Stimulated activated naive B cell treated with anti-CD40 and anti-IgM and Interleukin-4, amounts not matched to agents 10 μg/mL and 1 μg/mL and 100 μg/mL, for 72 hours (primary cell): ENCODE measurements around the gene MXD3.
A peak's percentile ranks its signal among the peaks of the same experiment; 100 is the strongest.
"Not testable (repeated sequence)": the region's sequence is repeated elsewhere in the genome, so short reads cannot be mapped to it uniquely, and the experiment has no call there.

Experiments
- ATAC-seq, 2 donors: fragments of 150-1000 bp; cut with Tn5 transposase; replicated peaks; 2 replicates each; pipeline ENCODE4 v1.10.0; 2021; ENCODE audit warnings: moderate library complexity in 1 of 2
- DNase-seq: peaks from one replicate; pipeline ENCODE4 v3.0.0; 2021
- H3K27ac Mint-ChIP-seq: one replicate; pipeline ENCODE4 v1.8.0; 2022; ENCODE audit warnings: mild to moderate bottlenecking, mixed read lengths
- H3K27me3 Mint-ChIP-seq, 2 donors: one replicate each; pipeline ENCODE4 v1.8.0; 2022; ENCODE audit warnings: mixed read lengths in 2 of 2
- H3K36me3 Mint-ChIP-seq, 2 donors: one replicate each; pipeline ENCODE4 v1.8.0; 2022; ENCODE audit warnings: mixed read lengths in 2 of 2, mild to moderate bottlenecking in 1 of 2
- H3K4me1 Mint-ChIP-seq, 2 donors: one replicate each; pipeline ENCODE4 v1.8.0; 2022; ENCODE audit warnings: mixed read lengths in 2 of 2, mild to moderate bottlenecking in 1 of 2
- H3K4me3 Mint-ChIP-seq, 2 donors: one replicate each; pipeline ENCODE4 v1.8.0; 2022; ENCODE audit warnings: mild to moderate bottlenecking in 2 of 2, mixed read lengths in 2 of 2, moderate library complexity in 1 of 2
- H3K9me3 Mint-ChIP-seq, 2 donors: one replicate each; pipeline ENCODE4 v1.8.0; 2022; ENCODE audit warnings: mixed read lengths in 2 of 2, mild to moderate bottlenecking in 1 of 2

The MXD3 gene

GRCh38 chr5:177351392-177352329 lies 40.0 kb upstream of the MXD3 start, which contains the start of gene LMAN2:
Gene LMAN2 (minus strand): TSS chr5:177351668. CDS start chr5:177351647, 21 bp downstream.
- Mint-ChIP-seq H3K27me3 (no peaks in the 10 kb centered on the region), H3K9me3 (no peaks in the 10 kb centered on the region), H3K27ac (peak within 1 kb of the TSS; percentile 100), H3K36me3 (peaks cover 10 to 15% of the 10 kb centered on the region in 2 donors), H3K4me3 (peak within 1 kb of the TSS; percentile 92 to 97), H3K4me1 (peaks cover 29 to 69% of the 10 kb centered on the region in 2 donors)
- DNase-seq (peak; percentile 92), ATAC-seq (peak; percentile 98)

- Mint-ChIP-seq H3K4me3 (peak overlapping the region; percentile 92 to 97), H3K36me3 (peaks cover 10 to 19% of the 10 kb centered on the region in 2 donors), H3K4me1 (peaks cover 26 to 63% of the 10 kb centered on the region in 2 donors), H3K27ac (peak overlapping the region; percentile 100), H3K27me3 (no peaks in the 10 kb centered on the region), H3K9me3 (no peaks in the 10 kb centered on the region)
- ATAC-seq = no peak
- DNase-seq = no peak
Measured at GRCh38 chr5:177350776-177351391, 39.2 kb upstream of the MXD3 start.

GRCh38 chr5:177349762-177350161 lies 38.1 kb upstream of the MXD3 start:
- DNase-seq = no peak
- H3K36me3 Mint-ChIP-seq = peaks cover 10 to 20% of the 10 kb centered on the region in 2 donors
- no peak for ATAC-seq
- peak overlapping the region; percentile 80 to 92 for H3K4me3 Mint-ChIP-seq
- no peaks in the 10 kb centered on the region for H3K27me3 Mint-ChIP-seq
- no peaks in the 10 kb centered on the region for H3K9me3 Mint-ChIP-seq
- peak overlapping the region; percentile 49 for H3K27ac Mint-ChIP-seq
- H3K4me1 Mint-ChIP-seq = peaks cover 20 to 56% of the 10 kb centered on the region in 2 donors

GRCh38 chr5:177349362-177349647 lies 37.6 kb upstream of the MXD3 start:
- no peak overlapping the region for H3K27ac Mint-ChIP-seq
- peaks cover 17 to 51% of the 10 kb centered on the region in 2 donors for H3K4me1 Mint-ChIP-seq
- no peak for ATAC-seq
- no peaks in the 10 kb centered on the region for H3K27me3 Mint-ChIP-seq
- H3K4me3 Mint-ChIP-seq = peak overlapping the region; percentile 54 to 80
- DNase-seq = no peak
- H3K36me3 Mint-ChIP-seq = peaks cover 13 to 22% of the 10 kb centered on the region in 2 donors
- no peaks in the 10 kb centered on the region for H3K9me3 Mint-ChIP-seq

- Mint-ChIP-seq H3K4me3 (no peak overlapping the region), H3K36me3 (peaks cover 17 to 28% of the 10 kb centered on the region in 2 donors), H3K4me1 (peaks cover 18 to 44% of the 10 kb centered on the region in 2 donors), H3K27ac (no peak overlapping the region), H3K9me3 (no peaks in the 10 kb centered on the region), H3K27me3 (no peaks in the 10 kb centered on the region)
- ATAC-seq (no peak), DNase-seq (no peak)
Measured at GRCh38 chr5:177347699-177348098, 36.0 kb upstream of the MXD3 start.

GRCh38 chr5:177346820-177347219 lies 35.1 kb upstream of the MXD3 start:
- no peak overlapping the region for H3K27ac Mint-ChIP-seq
- no peaks in the 10 kb centered on the region for H3K9me3 Mint-ChIP-seq
- no peaks in the 10 kb centered on the region for H3K27me3 Mint-ChIP-seq
- no peak for ATAC-seq
- H3K36me3 Mint-ChIP-seq = peaks cover 17 to 28% of the 10 kb centered on the region in 2 donors
- H3K4me3 Mint-ChIP-seq = no peak overlapping the region
- H3K4me1 Mint-ChIP-seq = peaks cover 18 to 36% of the 10 kb centered on the region in 2 donors
- no peak for DNase-seq

GRCh38 chr5:177344891-177345290 lies 33.2 kb upstream of the MXD3 start:
- Mint-ChIP-seq H3K27me3 (no peaks in the 10 kb centered on the region), H3K9me3 (no peaks in the 10 kb centered on the region), H3K27ac (no peak overlapping the region), H3K4me3 (no peak overlapping the region), H3K4me1 (peaks cover 17 to 29% of the 10 kb centered on the region in 2 donors), H3K36me3 (peaks cover 23 to 34% of the 10 kb centered on the region in 2 donors)
- no peak for ATAC-seq
- no peak for DNase-seq

GRCh38 chr5:177343777-177344176 lies 32.1 kb upstream of the MXD3 start:
- Mint-ChIP-seq H3K27ac (no peak overlapping the region), H3K36me3 (peaks cover 22 to 37% of the 10 kb centered on the region in 2 donors), H3K4me3 (no peak overlapping the region), H3K27me3 (no peaks in the 10 kb centered on the region), H3K4me1 (peaks cover 15 to 18% of the 10 kb centered on the region in 2 donors), H3K9me3 (no peaks in the 10 kb centered on the region)
- DNase-seq (no peak), ATAC-seq (no peak)

- peaks cover 22 to 39% of the 10 kb centered on the region in 2 donors for H3K36me3 Mint-ChIP-seq
- DNase-seq, H3K27me3 Mint-ChIP-seq, H3K4me3 Mint-ChIP-seq, H3K9me3 Mint-ChIP-seq, ATAC-seq, H3K27ac Mint-ChIP-seq: not testable (repeated sequence)
- H3K4me1 Mint-ChIP-seq = peaks cover 15 to 18% of the 10 kb centered on the region in 2 donors
Measured at GRCh38 chr5:177343000-177343399, 31.3 kb upstream of the MXD3 start.

- H3K4me3 Mint-ChIP-seq = no peak overlapping the region
- ATAC-seq (no peak), DNase-seq (no peak)
- peaks cover 14% of the 10 kb centered on the region in 2 donors for H3K4me1 Mint-ChIP-seq
- no peaks in the 10 kb centered on the region for H3K27me3 Mint-ChIP-seq
- H3K9me3 Mint-ChIP-seq = no peaks in the 10 kb centered on the region
- peaks cover 35 to 52% of the 10 kb centered on the region in 2 donors for H3K36me3 Mint-ChIP-seq
- no peak overlapping the region for H3K27ac Mint-ChIP-seq
Measured at GRCh38 chr5:177339107-177339638, 27.5 kb upstream of the MXD3 start.

GRCh38 chr5:177338251-177339106 lies 26.8 kb upstream of the MXD3 start:
- H3K36me3 Mint-ChIP-seq = peaks cover 39 to 55% of the 10 kb centered on the region in 2 donors
- ATAC-seq = no peak
- DNase-seq = no peak

GRCh38 chr5:177336603-177337494 lies 25.2 kb upstream of the MXD3 start:
- Mint-ChIP-seq H3K9me3 (no peaks in the 10 kb centered on the region), H3K4me3 (no peak overlapping the region), H3K4me1 (peaks cover 27 to 30% of the 10 kb centered on the region in 2 donors), H3K27ac (peak overlapping the region; percentile 16), H3K27me3 (no peaks in the 10 kb centered on the region), H3K36me3 (peaks cover 49 to 65% of the 10 kb centered on the region in 2 donors)
- DNase-seq = no peak
- ATAC-seq = no peak

More at GRCh38 chr5:177338251-177339106, 26.8 kb upstream of the MXD3 start:
- Mint-ChIP-seq H3K27me3 (no peaks in the 10 kb centered on the region), H3K9me3 (no peaks in the 10 kb centered on the region), H3K4me3 (no peak overlapping the region), H3K27ac (no peak overlapping the region), H3K4me1 (peaks cover 17 to 20% of the 10 kb centered on the region in 2 donors)

- Mint-ChIP-seq H3K27me3 (no peaks in the 10 kb centered on the region), H3K4me3 (no peak overlapping the region), H3K27ac (peak overlapping the region; percentile 16), H3K36me3 (peaks cover 50 to 65% of the 10 kb centered on the region in 2 donors), H3K4me1 (peaks cover 31 to 38% of the 10 kb centered on the region in 2 donors), H3K9me3 (no peaks in the 10 kb centered on the region)
- DNase-seq (no peak), ATAC-seq (peak; percentile 77 to 80)
Measured at GRCh38 chr5:177336112-177336511, 24.4 kb upstream of the MXD3 start.
